GM12878 (cell line): Measurements from ENCODE around the gene GOLGA6L22. TPM values are rescaled to one million over a fixed set of nuclear protein-coding genes. Genes with fewer than 3 reads are reported as not detected.
"Not testable (repeated sequence)": the region's sequence is repeated elsewhere in the genome, so short reads cannot be mapped to it uniquely, and the experiment has no call there.

ENCODE experiments used
- ATAC-seq: fragments of 200-7000 bp; cut with Tn5 transposase; 3 replicates; pipeline ENCODE4 v1.9.1; 2020; ENCODE audit warnings: mild to moderate bottlenecking, moderate library complexity
- BruUV-seq: library from RNA; stranded (reverse); fragments of 400-500 nt; replicated peaks from 2 replicates; lab custom pipeline; 2021; lab: Mats Ljungman, UMichigan
- CTCF ChIA-PET: fragments of 300-600 bp; sonication (Branson Sonifier 250); formaldehyde crosslinking; extraction: SDS; loops from one replicate; lab custom pipeline; 2021; ENCODE audit warnings: inconsistent platforms; lab: Yijun Ruan, JAX
- POLR2A ChIA-PET: fragments of 350-600 bp; formaldehyde crosslinking; extraction: SDS; loops from one replicate; lab custom pipeline; 2021; ENCODE audit warnings: inconsistent platforms; lab: Charles Lee
- RAD21 ChIA-PET: fragments of 300-600 bp; sonication (Branson Sonifier 250); formaldehyde crosslinking; loops from one replicate; lab custom pipeline; 2023; ENCODE audit warnings: antibody characterized with exemption; ENCODE audit not compliant: unreplicated experiment; lab: Charles Lee
- SMC1A ChIA-PET: fragments of 300-600 bp; sonication (Branson Sonifier 250); formaldehyde crosslinking; loops from one replicate; lab custom pipeline; 2023; ENCODE audit not compliant: unreplicated experiment, uncharacterized antibody; lab: Charles Lee
- DNase-seq: peaks from one replicate; pipeline ENCODE4 v3.0.0-alpha.2; 2011; ENCODE audit warnings: low read depth, low spot score
- FAIRE-seq: peaks from 3 replicates; lab custom pipeline; 2011; peaks lifted over from hg19 to GRCh38; lab: Jason Lieb, UNC
- H2AFZ ChIP-seq: 2 replicates; pipeline ENCODE4 v1.6.0; 2011; ENCODE audit warnings: low read depth, low read length, control low read depth; ENCODE audit not compliant: control insufficient read depth
- H3K27ac ChIP-seq: 2 replicates; pipeline ENCODE4 v1.5.1; 2011; ENCODE audit warnings: control low read depth; ENCODE audit not compliant: control insufficient read depth, insufficient read depth
- H3K27me3 ChIP-seq, 2 experiments: replicated peaks in 1 of 2; 2 replicates each; pipeline versions ENCODE4 v1.6.0 to v1.6.1; 2011; ENCODE audit warnings: low read length in 1 of 2; ENCODE audit not compliant: control insufficient read depth in 2 of 2, insufficient read depth in 2 of 2
- H3K36me3 ChIP-seq, 2 experiments: 2 replicates each; pipeline ENCODE4 v1.5.1; 2011; ENCODE audit warnings: low read length in 1 of 2; ENCODE audit not compliant: control insufficient read depth in 2 of 2, insufficient read depth in 2 of 2
- H3K4me1 ChIP-seq: 2 replicates; pipeline ENCODE4 v1.6.1; 2011; ENCODE audit warnings: mild to moderate bottlenecking, low read length, moderate library complexity, mixed read lengths; ENCODE audit not compliant: control insufficient read depth, insufficient read depth
- H3K4me2 ChIP-seq: 2 replicates; pipeline ENCODE4 v1.6.0; 2011; ENCODE audit warnings: control low read depth; ENCODE audit not compliant: control insufficient read depth, insufficient read depth
- H3K4me3 ChIP-seq: fragments of 200-600 bp; sonication (generic); 2 replicates; pipeline ENCODE4 v1.5.1; 2016
- H3K79me2 ChIP-seq: 2 replicates; pipeline ENCODE4 v1.6.0; 2011; ENCODE audit warnings: low read length; ENCODE audit not compliant: control insufficient read depth, insufficient read depth
- H3K9ac ChIP-seq: 2 replicates; pipeline ENCODE4 v1.8.0; 2011; ENCODE audit warnings: low read length, control low read depth, mixed read lengths; ENCODE audit not compliant: control insufficient read depth, insufficient read depth
- H3K9me3 ChIP-seq: replicated peaks from 3 replicates; pipeline ENCODE4 v1.5.1; 2011; ENCODE audit warnings: mild to moderate bottlenecking, low read length; ENCODE audit not compliant: control insufficient read depth, insufficient read depth
- H4K20me1 ChIP-seq: 2 replicates; pipeline ENCODE4 v1.6.0; 2011; ENCODE audit not compliant: control insufficient read depth, insufficient read depth
- WGBS: methylation state at CpG from one replicate; pipeline ENCODE4 v1.1.6; 2016; ENCODE audit warnings: low lambda C conversion rate; ENCODE audit not compliant: insufficient replicate concordance, insufficient coverage; ENCODE audit errors: missing lambda C conversion rate; 5-methylcytosine and 5-hydroxymethylcytosine counted together
- in situ Hi-C: fragments of 300-500 bp; cut with MboI; formaldehyde crosslinking; loops from 9 replicates; pipeline ENCODE4 v1.14.3; 2018; ENCODE audit warnings: mixed read lengths
- intact Hi-C: fragments of 100-400 bp; cut with micrococcal nuclease; formaldehyde crosslinking; loops from one replicate; pipeline ENCODE4 v1.14.2; 2022; ENCODE audit not compliant: unreplicated experiment
- polyA plus RNA-seq, 11 experiments: library from polyadenylated mRNA; depleted of rRNA in 4 of 11; unstranded in 6 of 11; stranded (reverse) in 5 of 11; fragments of >200 nt; fragmentation: Nextera tagmentation in 4 of 11; fragmentation: Illumina TruSeq in 1 of 11; extraction: Ambion mirVana in 4 of 11; extraction: Trizol in 1 of 11; gene quantifications; 1 replicate in 1 of 11; 2 replicates in 10 of 11; pipeline versions ENCODE4 v1.2.1 to v1.2.3, GENCODE V29; 2011 to 2016; ENCODE audit warnings: inconsistent platforms in 2 of 11, missing spikeins in 2 of 11, low read depth in 1 of 11
- total RNA-seq, 4 experiments: library from RNA; depleted of rRNA in 3 of 4; stranded (reverse); fragments of >200 nt in 3 of 4; fragmentation: Illumina TruSeq in 1 of 4; extraction: Trizol in 1 of 4; gene quantifications; 2 replicates each; pipeline versions ENCODE4 v1.2.1 to v1.2.3, GENCODE V29; 2013 to 2021

GOLGA6L22 gene
- total and polyA plus RNA-seq, 10 of the 15 experiments (the other 5 are each of a cell fraction or from before 2014, with no cell fraction given): not detected

- H3K4me2 ChIP-seq, ATAC-seq, H3K9ac ChIP-seq, SMC1A ChIA-PET, H3K4me3 ChIP-seq, H3K79me2 ChIP-seq, FAIRE-seq, CTCF ChIA-PET, H2AFZ ChIP-seq, intact Hi-C loops, H3K36me3 ChIP-seq, DNase-seq, RAD21 ChIA-PET, H3K4me1 ChIP-seq, H3K9me3 ChIP-seq, BruUV-seq, H3K27me3 ChIP-seq, POLR2A ChIA-PET, H4K20me1 ChIP-seq, H3K27ac ChIP-seq, in situ Hi-C loops: not testable (repeated sequence)
- no CpG with 5 or more reads among the region's 29 CpGs for WGBS
Observed at GRCh38 chr15:22418212-22418611, 40.5 kb upstream of the GOLGA6L22 start.

- in situ Hi-C loops, CTCF ChIA-PET: not testable (repeated sequence)
Observed at GRCh38 chr15:22418666-22419065, 40.0 kb upstream of the GOLGA6L22 start.

GRCh38 chr15:22420340-22420739 is 38.4 kb upstream of the GOLGA6L22 start:
- H3K79me2 ChIP-seq, FAIRE-seq, H3K9me3 ChIP-seq, DNase-seq, RAD21 ChIA-PET, SMC1A ChIA-PET, H3K27ac ChIP-seq, H3K4me3 ChIP-seq, BruUV-seq, H3K9ac ChIP-seq, H3K4me2 ChIP-seq, CTCF ChIA-PET, in situ Hi-C loops, ATAC-seq, H2AFZ ChIP-seq, H3K27me3 ChIP-seq, H4K20me1 ChIP-seq, intact Hi-C loops, H3K36me3 ChIP-seq, POLR2A ChIA-PET, H3K4me1 ChIP-seq: not testable (repeated sequence)
- 64% methylated on average over 9 of the region's 13 CpGs for WGBS

More at GRCh38 chr15:22418666-22419065, 40.0 kb upstream of the GOLGA6L22 start:
- BruUV-seq, H3K4me2 ChIP-seq, RAD21 ChIA-PET, H3K9ac ChIP-seq, H3K27me3 ChIP-seq, H3K4me1 ChIP-seq, DNase-seq, H4K20me1 ChIP-seq, POLR2A ChIA-PET, H3K4me3 ChIP-seq, H3K9me3 ChIP-seq, intact Hi-C loops, H3K79me2 ChIP-seq, H3K36me3 ChIP-seq, H3K27ac ChIP-seq, ATAC-seq, SMC1A ChIA-PET, H2AFZ ChIP-seq, FAIRE-seq: not testable (repeated sequence)
- 62% methylated on average over 6 of the region's 33 CpGs for WGBS

DNA sequence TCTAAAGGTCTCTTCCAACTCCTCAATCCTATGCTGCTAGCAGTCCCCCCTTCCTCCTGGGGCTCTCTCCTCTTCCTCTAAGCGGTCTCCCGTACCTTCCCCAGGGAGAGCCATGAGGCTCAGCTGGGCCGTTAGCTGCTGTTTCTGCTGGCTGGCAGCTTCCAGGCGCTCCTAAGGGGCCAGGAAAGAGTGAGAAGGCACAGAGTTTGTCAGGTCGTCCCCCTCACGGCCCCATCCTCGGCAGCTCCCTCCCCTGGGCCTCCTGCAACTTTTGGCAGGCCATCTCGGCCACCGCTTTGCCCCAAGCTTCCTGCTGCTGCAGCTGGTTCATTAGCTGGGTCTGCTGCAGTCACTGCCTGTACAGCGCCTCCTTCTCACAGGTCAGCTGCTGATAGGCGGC is 29.3 kb upstream of the GOLGA6L22 start:
- H3K4me2 ChIP-seq, ATAC-seq, H3K4me1 ChIP-seq, H3K27ac ChIP-seq, in situ Hi-C loops, CTCF ChIA-PET, H2AFZ ChIP-seq, SMC1A ChIA-PET, RAD21 ChIA-PET, H3K79me2 ChIP-seq, H4K20me1 ChIP-seq, H3K4me3 ChIP-seq, H3K36me3 ChIP-seq, FAIRE-seq, H3K9ac ChIP-seq, H3K27me3 ChIP-seq, POLR2A ChIA-PET, intact Hi-C loops, H3K9me3 ChIP-seq, BruUV-seq, DNase-seq: not testable (repeated sequence)
- 0% methylated on average over 1 of the region's 11 CpGs for WGBS
